Hematopoietic multipotent progenitor cell treated with erythropoietin and hydrocortisone succinate and interleukin-3 and kit ligand, for 17 days (in vitro differentiated cells): ENCODE measurements around the gene BAG5.

Experiments
- DNase-seq: peaks from one replicate; pipeline ENCODE4 v3.0.0-alpha.2; 2015; ENCODE audit warnings: low spot score

The BAG5 gene

DNA sequence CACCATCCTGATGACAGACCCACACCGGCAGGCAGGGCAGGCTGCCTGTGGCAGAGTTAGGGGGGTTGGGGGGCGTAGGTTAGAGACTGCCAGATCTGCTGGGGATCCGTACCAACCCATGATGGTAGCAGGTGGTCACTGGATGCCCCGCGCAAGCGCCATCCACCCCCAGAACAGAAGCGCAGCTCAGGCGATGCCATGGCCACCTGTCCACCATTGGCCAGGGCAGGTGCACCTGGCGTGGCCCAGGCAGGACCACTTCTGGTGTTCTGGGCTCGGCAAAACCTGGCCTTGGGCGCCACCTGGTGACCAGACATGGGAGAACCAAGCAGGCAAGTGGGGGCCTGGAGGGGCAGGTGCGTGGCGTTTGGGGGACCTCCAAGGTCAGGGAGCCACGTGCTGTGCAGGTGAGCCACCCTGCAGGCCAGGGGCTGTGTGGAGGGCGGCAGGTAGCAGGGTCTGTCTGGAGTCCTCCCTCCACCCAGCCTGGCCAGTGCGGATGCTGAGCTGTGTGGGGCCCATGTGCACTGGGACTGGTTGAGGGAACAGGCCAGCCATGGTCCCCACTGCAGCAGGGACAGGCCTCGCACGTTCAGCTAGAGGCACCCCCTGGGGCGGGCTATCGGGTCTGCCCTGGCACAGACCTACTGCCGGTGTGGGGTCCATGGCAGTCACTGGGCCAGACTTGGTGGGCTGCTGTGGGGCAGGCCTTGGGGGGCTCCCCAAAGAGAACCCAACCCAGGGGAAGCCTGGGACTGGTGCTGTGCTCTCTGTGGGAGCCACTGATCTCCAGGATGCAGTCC, 15.6 kb downstream of the BAG5 start:
- DNase-seq: peak; percentile 82

DNA sequence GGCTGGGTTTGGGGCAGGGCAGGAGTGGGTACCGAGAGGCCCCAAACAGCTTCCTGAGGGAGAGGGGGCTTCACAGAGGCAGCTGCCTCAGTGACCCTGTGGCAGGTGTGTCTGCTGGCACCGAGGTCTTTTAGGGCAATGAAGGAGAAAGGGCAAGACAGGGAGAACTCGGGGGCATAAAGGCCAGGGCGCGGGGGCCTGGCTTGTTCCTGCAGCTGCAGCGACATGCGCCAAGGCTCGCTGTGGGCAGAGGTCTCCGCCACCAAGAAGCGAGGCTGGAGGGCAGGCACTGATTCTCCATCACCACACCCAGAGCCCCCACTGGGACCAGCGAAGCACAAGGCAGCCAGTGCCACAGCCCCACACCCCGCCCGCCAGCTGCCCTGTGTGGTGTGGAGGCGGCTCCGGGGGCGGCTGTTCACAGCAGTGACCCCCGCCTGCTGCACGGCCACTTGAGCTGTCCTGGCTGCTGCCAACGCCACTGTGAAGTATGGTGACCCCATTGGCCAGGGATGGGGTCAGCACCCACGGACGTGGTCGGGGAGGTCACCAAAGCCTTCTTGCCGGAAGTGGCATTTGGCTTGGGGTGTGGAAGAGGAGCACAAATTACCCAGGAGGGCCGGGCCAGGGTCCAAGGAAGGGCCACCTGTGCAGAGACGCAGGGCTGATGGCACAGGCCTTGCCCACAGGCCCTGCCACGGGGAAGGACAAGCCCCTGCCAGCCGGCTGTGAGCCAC, 16.4 kb downstream of the BAG5 start:
- no peak for DNase-seq

DNA sequence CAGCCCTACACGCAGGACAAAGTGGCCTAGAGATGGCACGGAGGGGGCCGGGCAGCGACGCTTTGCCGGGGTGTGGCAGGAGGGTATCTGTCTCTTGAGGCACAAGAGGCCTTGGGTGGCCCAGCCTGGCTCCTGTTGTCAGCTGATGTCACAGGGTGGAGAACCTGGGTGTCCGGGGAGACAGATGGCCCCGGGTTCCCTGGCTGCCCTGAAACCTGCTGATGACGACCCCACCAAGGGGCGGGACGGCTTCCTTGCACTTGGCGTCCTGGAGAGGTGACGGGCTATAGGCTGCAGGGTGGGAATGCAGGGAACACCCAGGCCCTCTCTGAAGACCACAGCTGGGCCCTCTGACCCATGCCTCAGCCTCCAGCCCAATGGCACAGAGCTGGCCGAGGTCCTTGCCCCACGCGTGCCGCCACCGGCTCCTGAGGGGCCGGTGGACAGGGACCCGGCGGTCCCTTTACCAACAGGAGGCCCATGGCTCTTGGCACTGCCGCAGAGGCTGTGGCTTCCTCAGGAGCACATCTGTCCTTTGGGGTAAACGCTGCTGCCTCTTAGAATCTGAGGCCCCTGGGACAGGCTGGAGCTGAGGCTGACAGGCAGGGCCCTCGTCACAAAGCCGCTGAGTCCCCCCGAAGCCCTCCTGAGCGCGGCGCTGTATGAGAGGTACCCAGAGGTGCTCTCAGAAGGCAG, 17.1 kb downstream of the BAG5 start:
- no peak for DNase-seq

DNA sequence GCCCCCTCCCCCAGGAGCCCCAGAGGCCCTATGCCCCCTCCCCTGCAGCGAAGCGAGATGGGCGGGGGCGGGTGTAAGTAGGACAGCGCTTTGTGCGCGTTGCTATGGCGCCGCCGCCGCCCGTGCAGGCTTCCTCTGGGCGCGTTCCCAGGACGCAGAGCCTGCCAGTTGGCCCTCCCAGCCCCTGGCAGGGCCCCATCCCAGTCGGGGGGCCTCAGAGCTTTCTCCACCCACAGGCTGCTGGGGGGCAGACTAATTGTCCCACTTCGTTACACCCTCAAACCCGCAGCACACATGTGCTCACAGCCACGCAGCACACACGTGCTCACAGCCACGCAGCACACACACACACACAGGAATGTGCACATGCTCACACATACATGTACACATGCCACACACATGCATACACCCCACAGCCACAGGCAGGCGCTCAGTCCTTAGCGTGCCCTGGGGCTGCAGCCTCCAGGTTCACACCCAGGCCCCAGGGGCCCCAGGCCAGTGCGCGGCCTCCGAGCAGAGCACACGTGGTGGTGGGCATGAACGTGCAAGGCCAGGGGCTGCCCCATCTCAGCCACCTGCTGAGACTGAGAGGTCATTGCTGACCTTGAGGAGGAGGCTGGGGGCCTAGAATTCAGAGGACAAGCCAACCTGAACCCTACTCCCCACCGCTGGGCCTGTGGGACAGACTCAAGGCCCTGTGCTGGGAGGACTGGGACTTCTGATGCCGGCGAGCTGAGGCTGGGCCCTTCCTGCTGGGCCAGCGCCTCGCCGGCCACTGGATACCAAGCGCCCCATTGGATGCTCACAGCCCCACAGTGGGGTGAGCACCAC, 17.9 kb downstream of the BAG5 start:
- no peak for DNase-seq

DNA sequence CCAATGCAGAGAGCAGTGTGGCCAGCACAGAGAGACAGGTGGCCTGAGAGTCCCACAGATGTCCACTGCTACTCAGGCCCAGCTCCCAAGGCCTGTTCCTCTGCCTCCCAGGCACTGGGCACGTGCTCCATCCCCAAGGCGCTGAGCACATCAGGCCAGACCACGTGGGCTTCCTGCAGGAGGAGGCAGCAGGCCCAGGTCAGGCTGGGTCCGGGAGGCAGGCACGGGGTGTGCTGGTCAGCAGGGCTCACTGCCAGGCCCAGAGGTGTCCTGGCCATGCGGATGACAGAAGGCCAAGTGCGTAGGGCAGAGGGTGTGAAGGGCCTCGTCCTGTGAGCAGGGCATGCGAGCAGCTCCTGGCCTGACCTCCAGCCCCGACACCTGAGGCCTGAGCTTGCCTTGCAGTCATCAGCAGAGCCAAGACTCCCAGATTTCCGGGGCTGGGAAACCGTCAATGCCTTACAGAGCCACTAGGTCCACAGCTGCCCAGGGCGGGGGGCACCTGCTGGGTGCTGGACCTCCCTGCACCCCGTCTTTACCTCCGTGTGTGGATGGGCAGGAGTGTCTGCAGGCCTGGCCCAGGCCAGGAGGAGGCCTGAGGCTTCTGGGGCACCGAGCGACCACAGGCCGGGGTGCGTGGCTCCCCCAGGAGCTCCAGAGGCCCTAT, 18.6 kb downstream of the BAG5 start:
- no peak for DNase-seq

DNA sequence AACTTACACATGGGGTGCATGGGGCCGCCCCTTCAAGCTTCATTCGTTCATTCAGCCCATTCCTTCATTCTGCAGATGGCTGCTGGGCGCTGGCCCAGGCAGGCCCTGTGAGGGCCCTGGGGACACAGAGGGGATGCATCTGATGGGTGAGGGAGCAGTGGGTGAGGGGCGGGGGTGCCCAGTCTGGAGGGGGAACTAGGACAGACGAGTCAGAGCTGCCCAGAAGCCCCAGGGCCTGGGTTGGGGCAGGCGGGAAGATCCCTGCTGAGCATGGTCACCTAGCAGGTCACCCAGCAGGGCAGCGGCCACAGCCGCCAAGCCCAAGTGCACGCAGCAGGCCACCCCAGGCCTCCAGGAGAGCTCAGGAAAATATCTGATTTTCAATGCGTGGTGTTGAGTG, 19.3 kb downstream of the BAG5 start:
- no peak for DNase-seq

DNA sequence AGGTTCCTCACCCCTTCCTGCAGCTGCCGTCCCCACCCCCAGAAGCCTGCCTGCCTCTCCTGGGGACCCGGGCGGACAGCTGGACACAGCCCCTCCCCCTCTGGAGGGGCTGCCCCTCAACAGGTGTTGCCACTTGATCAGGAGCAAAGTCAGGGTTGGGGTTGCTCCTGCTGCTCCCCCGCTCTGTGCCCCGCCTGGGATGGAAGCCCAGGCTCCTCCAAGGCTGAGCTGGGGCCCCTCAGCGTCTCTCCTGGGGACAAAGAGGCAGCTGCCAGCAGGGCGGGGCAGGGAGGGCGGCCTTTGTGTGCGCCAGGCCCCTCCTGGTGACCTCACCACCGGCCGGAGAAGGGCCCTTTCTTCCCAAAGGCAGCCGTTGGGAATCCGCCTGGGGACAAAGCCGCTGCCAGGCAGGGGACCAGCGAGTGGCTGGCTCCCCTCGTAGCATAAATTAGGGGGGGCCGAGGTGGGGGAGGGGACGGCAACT, 19.8 kb downstream of the BAG5 start:
- DNase-seq: no peak

DNA sequence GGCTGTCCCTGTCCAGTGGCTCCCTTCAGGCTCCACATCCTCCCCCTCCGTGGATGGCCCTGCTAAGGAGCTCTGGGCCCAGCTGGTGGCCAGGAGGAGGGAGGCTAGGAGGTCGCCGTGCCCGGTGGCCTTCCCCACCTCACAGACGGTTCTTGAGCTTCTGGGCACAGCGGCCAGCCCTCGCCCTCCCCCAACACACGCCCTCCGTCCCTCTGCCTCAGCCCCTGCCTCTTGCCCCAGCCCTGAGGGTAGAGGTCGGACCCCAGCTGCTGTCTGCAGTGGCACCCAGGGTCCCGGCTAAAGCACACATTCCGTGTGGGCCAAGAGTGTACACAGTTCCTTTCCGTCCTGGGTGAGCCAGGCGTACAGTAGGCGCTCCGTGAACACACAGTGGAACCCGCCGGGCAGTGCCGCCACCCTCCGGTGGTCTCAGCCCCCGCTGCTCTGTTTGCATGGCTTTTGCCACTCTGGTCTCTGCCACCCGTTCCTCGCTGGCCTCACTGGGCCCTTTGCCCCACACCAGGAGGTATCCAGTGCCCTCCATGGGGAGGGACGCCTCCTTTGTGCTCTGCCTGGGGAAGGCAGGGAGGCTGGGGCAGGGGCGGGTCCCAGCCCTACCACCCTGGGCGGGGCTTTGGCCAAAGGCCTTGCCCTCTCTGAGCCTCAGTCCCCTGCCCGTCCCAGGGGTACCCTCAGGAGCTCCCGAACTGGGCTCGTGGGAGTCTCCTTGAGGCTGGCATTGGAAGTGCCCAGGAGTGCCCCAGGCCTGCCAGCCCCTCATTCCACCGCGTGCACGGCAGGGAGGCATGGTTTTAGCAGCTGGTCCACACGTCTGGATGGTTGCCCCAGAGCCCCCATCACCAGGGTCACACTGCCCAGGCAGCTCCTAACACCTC, 20.5 kb downstream of the BAG5 start:
- DNase-seq: no peak

DNA sequence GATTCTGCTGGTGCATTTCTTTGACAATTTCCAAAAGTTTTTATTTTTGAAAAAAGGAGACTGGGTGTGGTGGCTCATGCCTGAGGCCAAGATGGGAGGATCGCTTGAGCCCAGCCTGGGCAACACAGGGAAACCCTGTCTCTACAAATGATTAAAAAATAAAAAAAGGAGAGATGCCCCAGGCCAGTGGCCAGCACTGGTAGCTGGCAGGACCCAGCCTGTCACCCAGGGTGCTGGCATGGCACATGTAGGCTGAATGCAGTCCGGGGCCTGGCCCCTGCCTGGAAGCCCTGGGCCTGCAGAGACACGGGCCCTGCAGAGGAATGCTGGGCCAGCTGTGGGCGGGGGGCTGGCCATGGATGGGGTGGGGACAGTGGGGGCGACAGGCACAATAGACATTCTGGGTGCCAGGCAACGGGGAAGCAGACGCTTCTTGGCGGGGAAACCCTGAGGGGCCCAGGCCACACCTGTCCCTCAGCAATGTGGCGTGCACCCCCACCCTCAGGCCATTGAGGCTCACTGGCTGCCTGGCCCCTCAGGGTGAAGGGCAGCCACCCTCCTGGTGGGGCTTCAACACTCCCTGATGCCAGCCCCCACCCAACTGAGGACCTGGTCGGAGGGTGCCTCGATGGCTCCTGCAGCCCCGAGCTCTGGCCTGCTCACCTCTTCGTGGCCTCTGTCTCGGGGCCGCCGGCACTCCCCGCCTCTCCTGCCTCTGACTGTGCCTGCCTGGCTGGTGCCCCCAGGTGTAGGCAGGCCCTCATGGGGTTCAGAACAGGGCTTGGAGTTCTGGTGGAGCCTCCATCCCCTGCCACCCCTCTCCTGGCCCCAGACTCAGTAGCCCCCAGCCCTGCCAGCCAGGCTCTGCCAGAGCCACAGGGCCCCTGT, 21.4 kb downstream of the BAG5 start:
- DNase-seq: no peak

DNA sequence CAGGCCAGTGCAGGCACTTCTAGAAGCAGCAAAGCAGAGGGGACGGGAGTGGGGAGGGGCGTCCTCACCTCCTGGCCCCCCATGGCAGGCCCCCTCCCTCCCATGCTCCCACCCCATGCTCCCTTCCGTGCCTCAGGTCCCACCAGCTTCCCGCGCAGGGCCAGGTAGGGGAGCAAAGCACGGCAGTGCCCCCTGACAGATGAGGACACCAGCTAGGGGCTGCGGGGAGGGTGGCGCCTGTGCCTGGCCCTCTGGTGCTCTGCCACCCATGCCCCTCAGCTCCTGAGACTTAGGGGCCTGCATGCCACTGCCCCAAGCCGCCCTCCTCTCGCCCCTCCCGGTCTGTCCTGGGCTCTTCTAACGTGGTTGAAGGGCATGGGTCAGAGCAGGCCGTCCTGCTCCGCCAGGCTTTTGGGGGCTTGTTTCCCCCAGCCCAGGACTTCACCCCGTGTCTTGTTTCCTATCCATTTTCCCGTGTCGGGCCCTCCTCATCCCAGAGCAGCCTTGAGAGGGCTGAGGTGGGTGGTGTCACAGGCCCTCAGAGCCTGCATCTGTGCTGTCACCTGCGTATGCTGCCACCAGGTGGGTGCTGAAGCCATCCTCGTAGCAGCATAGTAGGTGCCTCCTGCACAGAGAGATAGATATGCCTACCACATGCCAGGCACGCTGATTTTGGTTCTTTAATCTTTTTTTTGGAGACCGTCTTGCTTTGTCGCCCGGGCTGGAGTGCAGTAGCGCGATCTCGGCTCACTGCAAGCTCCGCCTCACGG, 23.2 kb downstream of the BAG5 start:
- no peak for DNase-seq

DNA sequence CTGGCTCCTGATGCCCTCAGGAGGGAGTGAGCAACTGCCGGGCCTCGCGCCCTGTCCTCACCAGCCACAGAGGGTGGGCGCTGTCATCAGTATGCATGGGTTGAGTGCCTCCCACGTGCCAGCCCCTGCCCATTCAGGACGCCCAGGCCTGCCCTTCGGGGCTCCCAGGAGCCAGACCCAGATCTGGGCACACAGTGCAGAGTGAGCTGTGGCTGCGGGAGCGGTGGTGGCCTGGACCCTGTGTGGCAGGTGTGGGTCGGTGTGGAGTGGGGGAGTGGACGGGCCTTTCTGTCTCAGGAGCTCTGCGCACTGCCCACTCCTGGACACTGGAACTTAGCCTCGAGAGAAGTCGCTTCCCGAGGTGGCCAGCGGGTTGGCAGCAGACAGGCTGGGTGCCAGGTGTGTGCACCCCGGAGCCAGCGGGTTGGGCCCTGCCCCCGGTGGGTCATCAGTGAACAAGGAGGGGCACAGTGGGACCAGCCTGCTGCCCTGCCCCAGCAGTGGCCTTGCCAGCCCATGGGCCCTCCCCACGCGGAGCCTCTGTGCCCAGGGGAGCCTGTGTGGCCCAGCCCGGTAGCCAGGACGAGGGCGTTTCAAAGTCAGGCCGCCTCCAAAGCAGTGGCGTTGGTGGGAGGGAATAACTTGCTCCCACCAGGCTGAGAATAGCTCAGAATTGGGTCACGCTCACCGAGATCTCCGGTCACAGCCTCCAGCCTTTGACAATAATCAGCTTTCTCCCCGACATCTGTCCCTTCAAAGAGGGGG, 24.0 kb downstream of the BAG5 start:
- DNase-seq: no peak

DNA sequence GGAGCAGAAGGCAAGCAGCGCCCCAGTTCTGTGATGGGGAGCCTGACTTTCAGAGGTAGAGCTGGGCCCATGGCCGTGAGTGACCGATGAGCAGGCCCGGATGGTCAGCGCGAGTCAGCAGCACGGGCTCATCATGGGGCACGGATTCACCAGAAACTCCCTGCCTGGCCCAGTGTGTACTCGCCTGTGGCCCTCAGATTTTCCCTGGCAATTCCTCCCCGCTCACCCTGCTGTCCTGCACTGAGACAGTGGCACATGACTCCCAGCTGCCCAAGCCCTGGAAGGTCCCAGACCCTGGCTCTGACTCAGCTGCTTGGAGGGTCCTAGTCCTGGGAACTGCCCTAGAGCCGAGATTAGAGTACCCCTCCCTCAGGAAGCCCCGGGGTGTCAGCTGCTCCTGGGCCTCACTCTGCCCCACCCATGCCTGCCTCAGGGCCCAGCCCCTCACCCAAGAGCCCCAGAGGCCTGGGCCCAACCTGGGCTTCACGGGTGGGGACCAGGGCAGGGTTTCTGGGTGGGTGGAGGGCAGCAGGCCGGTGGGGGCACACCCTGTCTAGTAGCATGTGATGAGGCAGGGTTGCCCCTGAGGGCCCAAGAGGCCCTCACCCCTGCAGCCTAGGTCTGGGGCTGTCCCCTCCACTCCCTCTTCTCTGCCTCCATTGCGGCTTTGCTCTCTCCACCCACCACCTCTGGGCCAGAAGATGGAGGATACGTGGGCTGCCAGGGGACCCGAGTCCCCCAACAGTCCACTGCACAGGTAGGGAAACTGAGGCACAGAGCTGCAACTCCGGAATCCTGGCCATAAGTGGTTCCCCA, 25.1 kb downstream of the BAG5 start:
- no peak for DNase-seq

DNA sequence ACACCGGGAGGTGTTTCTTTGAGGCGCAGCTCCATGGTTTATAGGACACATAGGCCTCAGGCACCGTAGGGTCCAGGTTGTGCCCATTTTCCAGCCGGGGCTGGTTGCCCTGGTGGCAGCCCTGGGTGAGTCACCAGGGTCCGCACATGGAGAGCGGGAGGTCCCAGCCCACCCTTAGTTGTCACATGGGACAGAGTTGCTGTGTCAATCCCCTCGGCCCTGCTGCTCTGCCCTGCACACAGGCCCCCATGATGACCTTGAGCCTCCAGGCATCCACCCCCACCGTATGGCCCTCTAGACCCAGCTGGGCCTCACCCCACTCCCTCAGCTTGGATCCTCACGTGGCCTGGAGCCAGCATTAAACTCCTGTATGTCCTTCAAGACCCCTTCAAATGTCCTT, 25.8 kb downstream of the BAG5 start:
- DNase-seq: no peak

DNA sequence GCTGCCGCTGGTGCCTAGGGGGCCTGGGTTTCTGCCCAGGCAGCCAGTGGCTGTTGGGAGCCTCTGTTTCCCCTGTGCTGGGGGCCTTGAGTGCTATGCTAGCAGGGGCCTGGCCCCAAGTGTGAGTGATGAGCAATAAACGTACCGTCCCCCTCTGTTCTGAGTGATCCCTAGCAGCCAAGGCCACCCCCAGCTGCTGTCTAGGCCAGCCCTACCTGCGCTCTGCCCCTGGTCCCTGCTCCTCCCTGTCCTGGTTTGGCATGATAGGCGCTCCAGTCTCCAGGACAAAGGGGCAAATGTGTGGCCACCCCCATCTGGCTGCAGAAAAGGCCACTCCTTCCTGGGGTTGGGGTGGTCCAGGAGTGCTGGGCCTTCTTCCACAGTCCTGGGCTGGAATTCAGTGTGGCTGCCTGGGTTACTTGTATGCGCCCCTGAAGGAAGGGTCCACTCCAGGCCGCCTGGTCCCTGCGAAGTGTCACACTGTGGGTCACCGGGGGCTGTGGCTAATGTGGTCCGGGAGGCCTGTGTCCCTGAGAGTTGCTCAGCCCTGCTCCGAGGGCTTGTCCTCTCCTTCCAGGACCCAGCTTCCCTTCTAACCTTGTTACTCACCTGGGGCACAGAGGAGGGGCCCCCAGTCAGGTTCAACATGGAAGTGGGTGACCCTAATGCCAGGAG, 26.4 kb downstream of the BAG5 start:
- no peak for DNase-seq

DNA sequence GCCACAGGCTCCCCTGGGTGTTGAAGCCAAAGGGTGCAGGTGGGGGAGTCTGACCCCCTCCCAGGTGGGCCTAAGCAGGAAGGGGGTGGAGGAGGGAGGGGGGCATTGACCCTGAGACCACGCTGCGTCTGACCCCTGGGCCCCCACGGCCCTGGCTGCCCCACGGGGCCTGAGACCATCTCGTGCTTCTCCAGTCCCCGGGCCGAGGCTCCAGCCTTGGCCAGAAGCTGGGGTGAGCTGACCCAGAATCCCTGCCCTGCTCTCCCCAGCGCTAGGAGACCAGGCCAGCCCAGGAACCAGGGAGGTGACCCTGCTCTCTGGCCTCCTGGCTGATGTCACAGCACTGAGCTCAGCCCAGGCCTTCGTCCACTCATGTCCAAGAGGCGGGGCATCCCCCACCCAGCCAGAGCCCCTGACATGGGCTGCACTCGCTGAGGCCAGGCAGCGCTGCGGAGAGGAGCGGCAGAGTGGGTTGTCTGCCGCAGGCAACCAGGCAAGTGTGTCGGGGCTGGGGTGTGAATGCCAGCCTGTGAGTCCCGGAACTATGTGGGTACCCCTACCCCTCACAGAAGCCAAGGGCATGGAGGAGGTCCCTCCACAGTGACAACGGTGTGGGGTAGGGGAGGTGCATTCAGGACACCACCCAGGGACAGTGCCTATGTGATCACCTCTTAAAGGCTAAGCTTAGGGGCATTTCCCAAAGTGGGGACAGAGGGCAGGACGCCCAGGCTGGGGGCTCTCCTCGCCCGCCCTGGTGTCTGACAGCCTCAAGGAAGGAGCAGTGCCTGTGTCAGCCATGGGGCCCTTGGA, 27.2 kb downstream of the BAG5 start:
- no peak for DNase-seq
